SU-DHL-6 (cell line): ENCODE results near the gene TMEM8B.

ENCODE experiments used
- H2AFZ ChIP-seq: fragments of 200-600 bp; sonication (generic); 2 replicates; pipeline ENCODE4 v1.6.1; 2014; ENCODE audit warnings: low read depth, mild to moderate bottlenecking, moderate library complexity, mixed read lengths, antibody characterized with exemption, low read length; ENCODE audit not compliant: severe bottlenecking
- H3F3A ChIP-seq: fragments of 200-600 bp; shearing (Covaris generic); 2 replicates; pipeline ENCODE4 v1.6.0; 2016; ENCODE audit warnings: antibody characterized with exemption, mild to moderate bottlenecking; ENCODE audit not compliant: insufficient read depth
- H3K27ac ChIP-seq: fragments of 200-600 bp; sonication (generic); 2 replicates; pipeline ENCODE4 v1.5.1; 2016; ENCODE audit warnings: low read depth, mild to moderate bottlenecking, low read length, moderate library complexity, mixed read lengths
- H3K27me3 ChIP-seq: fragments of 200-600 bp; sonication (generic), shearing (Covaris generic); 2 replicates; pipeline ENCODE4 v1.6.0; 2014; ENCODE audit warnings: mild to moderate bottlenecking, low read length
- H3K36me3 ChIP-seq: fragments of 200-600 bp; sonication (generic); 2 replicates; pipeline ENCODE4 v1.6.1; 2014; ENCODE audit warnings: mild to moderate bottlenecking, low read length, mixed read lengths
- H3K4me2 ChIP-seq: fragments of 300-600, 200-600 bp; shearing (Covaris generic), sonication (generic); 2 replicates; pipeline ENCODE4 v1.6.0; 2014; ENCODE audit warnings: low read length, low read depth, mild to moderate bottlenecking; ENCODE audit not compliant: poor library complexity, severe bottlenecking
- H3K4me3 ChIP-seq: fragments of 200-600 bp; sonication (generic); 2 replicates; pipeline ENCODE4 v1.5.1; 2014; ENCODE audit warnings: antibody characterized with exemption, low read length, mild to moderate bottlenecking, mixed read lengths; ENCODE audit not compliant: insufficient read depth, poor library complexity, severe bottlenecking
- H3K79me2 ChIP-seq: fragments of 200-600 bp; sonication (generic); 2 replicates; pipeline ENCODE4 v1.6.1; 2014; ENCODE audit warnings: mild to moderate bottlenecking, low read length, moderate library complexity; ENCODE audit not compliant: insufficient read depth
- H3K9ac ChIP-seq: fragments of 200-600 bp; sonication (generic); 2 replicates; pipeline ENCODE4 v1.7.0; 2014; ENCODE audit warnings: mild to moderate bottlenecking, low read length
- H3K9me2 ChIP-seq: fragments of 200-600 bp; sonication (generic); replicated peaks from 2 replicates; pipeline ENCODE4 v1.6.1; 2014; ENCODE audit warnings: low read length; ENCODE audit not compliant: insufficient read depth
- H3K9me3 ChIP-seq: fragments of 200-600 bp; sonication (generic); 2 replicates; pipeline ENCODE4 v1.6.1; 2014; ENCODE audit warnings: low read length, mixed read lengths; ENCODE audit not compliant: insufficient read depth
- H4K20me1 ChIP-seq: fragments of 200-600 bp; sonication (generic); 2 replicates; pipeline ENCODE4 v1.6.1; 2014; ENCODE audit warnings: low read depth, mild to moderate bottlenecking, antibody characterized with exemption, low read length, moderate library complexity, mixed read lengths
- CTCF ChIP-seq: fragments of 200-600 bp; sonication (generic); IDR thresholded peaks from one replicate; pipeline ENCODE4 v1.5.1; 2017; ENCODE audit warnings: antibody characterized with exemption, mild to moderate bottlenecking, low read length, moderate library complexity; ENCODE audit not compliant: insufficient read depth, poor library complexity, severe bottlenecking
- EZH2phosphoT487 ChIP-seq: fragments of 200-600 bp; sonication (generic), shearing (Covaris generic); conservative IDR thresholded peaks from 2 replicates; pipeline ENCODE4 v1.6.1; 2018; ENCODE audit warnings: mild to moderate bottlenecking, antibody characterized with exemption, low read length, moderate library complexity, mixed read lengths

Gene TMEM8B

GRCh38 chr9:35899021-35899420 lies 70.0 kb downstream of the TMEM8B start:
- no peaks in the 10 kb centered on the region for H3K36me3 ChIP-seq
- no peak overlapping the region for H3K9ac ChIP-seq
- no peak overlapping the region for H3K27ac ChIP-seq
- H3K4me3 ChIP-seq, result no peak overlapping the region
- H2AFZ ChIP-seq, result no peak overlapping the region
- H3F3A ChIP-seq, result no peaks in the 10 kb centered on the region
- no peaks in the 10 kb centered on the region for H3K9me2 ChIP-seq
- no peaks in the 10 kb centered on the region for H3K79me2 ChIP-seq
- H3K27me3 ChIP-seq, result no peaks in the 10 kb centered on the region
- no peaks in the 10 kb centered on the region for H3K9me3 ChIP-seq
- no peak for TF ChIP-seq EZH2phosphoT487
- H3K4me2 ChIP-seq, result no peak overlapping the region
- no peaks in the 10 kb centered on the region for H4K20me1 ChIP-seq

DNA sequence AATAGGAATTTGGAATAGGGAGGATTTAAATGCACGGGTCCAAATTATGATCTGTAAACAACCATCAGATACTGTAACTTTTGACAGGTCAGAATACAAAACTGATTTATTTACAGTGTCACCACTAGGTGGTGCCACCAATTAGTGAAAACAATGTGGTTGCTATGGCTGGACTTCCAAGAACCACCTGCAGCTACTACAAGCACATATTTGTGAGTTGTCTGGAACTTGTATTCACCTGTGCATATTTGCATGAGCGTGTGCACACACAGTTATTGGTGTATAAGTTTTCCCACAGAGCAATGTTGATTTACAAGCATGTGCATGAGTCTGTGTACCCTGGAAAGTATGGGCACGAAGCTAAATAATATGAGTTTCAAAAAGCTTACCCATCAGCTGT lies 74.0 kb downstream of the TMEM8B start:
- H3K36me3 ChIP-seq, result no peaks in the 10 kb centered on the region
- H3K79me2 ChIP-seq, result no peaks in the 10 kb centered on the region
- H4K20me1 ChIP-seq, result no peaks in the 10 kb centered on the region
- no peaks in the 10 kb centered on the region for H3K9me2 ChIP-seq
- H3K27ac ChIP-seq, result no peak overlapping the region
- H3K4me3 ChIP-seq, result no peak overlapping the region
- H3K27me3 ChIP-seq, result no peaks in the 10 kb centered on the region
- peak; percentile 87 for TF ChIP-seq CTCF
- TF ChIP-seq EZH2phosphoT487, result no peak
- H3K9ac ChIP-seq, result no peak overlapping the region
- H2AFZ ChIP-seq, result no peak overlapping the region
- no peak overlapping the region for H3K4me2 ChIP-seq
- no peaks in the 10 kb centered on the region for H3K9me3 ChIP-seq
- H3F3A ChIP-seq, result no peaks in the 10 kb centered on the region

DNA sequence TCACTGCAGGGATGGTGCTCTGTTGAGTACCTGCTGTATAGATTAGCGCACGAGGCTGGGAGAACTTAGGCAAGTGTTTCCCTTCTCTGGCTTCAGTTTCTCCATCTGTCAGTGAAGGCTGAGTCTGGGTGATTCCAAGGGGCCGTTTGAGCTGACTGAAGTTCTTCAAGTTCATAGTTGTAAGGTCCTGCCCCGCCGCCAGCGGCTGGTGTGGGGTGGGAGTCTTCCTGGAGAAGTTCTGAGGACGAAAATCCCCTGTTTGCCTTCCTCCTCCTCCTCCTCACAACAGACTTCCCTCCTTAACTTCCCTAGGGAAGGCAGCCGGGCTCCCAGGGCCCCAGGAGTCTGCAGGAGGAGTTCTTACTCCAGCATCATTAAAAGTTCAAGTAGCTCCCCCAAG lies 75.3 kb downstream of the TMEM8B start:
- no peaks in the 10 kb centered on the region for H3K79me2 ChIP-seq
- H3F3A ChIP-seq, result no peaks in the 10 kb centered on the region
- H4K20me1 ChIP-seq, result no peaks in the 10 kb centered on the region
- no peaks in the 10 kb centered on the region for H3K27me3 ChIP-seq
- TF ChIP-seq CTCF (no peak), EZH2phosphoT487 (no peak)
- H3K27ac ChIP-seq, result no peak overlapping the region
- H3K9me2 ChIP-seq, result no peaks in the 10 kb centered on the region
- no peaks in the 10 kb centered on the region for H3K9me3 ChIP-seq
- no peak overlapping the region for H2AFZ ChIP-seq
- no peak overlapping the region for H3K9ac ChIP-seq
- no peak overlapping the region for H3K4me2 ChIP-seq
- H3K4me3 ChIP-seq, result no peak overlapping the region
- no peaks in the 10 kb centered on the region for H3K36me3 ChIP-seq

- H3K36me3 ChIP-seq, result no peaks in the 10 kb centered on the region
- H3K9ac ChIP-seq, result no peak overlapping the region
- H2AFZ ChIP-seq, result no peak overlapping the region
- H3K27me3 ChIP-seq, result no peaks in the 10 kb centered on the region
- TF ChIP-seq CTCF (no peak), EZH2phosphoT487 (no peak)
- H3K9me3 ChIP-seq, result no peaks in the 10 kb centered on the region
- H3K27ac ChIP-seq, result no peak overlapping the region
- H4K20me1 ChIP-seq, result no peaks in the 10 kb centered on the region
- no peaks in the 10 kb centered on the region for H3F3A ChIP-seq
- H3K79me2 ChIP-seq, result no peaks in the 10 kb centered on the region
- no peaks in the 10 kb centered on the region for H3K9me2 ChIP-seq
- no peak overlapping the region for H3K4me2 ChIP-seq
- no peak overlapping the region for H3K4me3 ChIP-seq
Observed at GRCh38 chr9:35905051-35905781, 76.2 kb downstream of the TMEM8B start.
